C4-2B (cell line): ENCODE measurements around the gene MCMBP.
"Not testable (repeated sequence)": the region's sequence is repeated elsewhere in the genome, so short reads cannot be mapped to it uniquely, and the experiment has no call there.

ENCODE experiments used
- H3K27ac ChIP-seq: fragments of 450-650 bp; 2 replicates; pipeline ENCODE4 v1.5.1; 2017
- CTCF ChIP-seq: fragments of 450-650 bp; conservative IDR thresholded peaks from 2 replicates; pipeline ENCODE4 v1.5.1; 2017; ENCODE audit warnings: mild to moderate bottlenecking
- ZFX ChIP-seq: fragments of 450-650 bp; IDR thresholded peaks from 2 replicates; pipeline ENCODE4 v1.6.1; 2017

Gene MCMBP

DNA sequence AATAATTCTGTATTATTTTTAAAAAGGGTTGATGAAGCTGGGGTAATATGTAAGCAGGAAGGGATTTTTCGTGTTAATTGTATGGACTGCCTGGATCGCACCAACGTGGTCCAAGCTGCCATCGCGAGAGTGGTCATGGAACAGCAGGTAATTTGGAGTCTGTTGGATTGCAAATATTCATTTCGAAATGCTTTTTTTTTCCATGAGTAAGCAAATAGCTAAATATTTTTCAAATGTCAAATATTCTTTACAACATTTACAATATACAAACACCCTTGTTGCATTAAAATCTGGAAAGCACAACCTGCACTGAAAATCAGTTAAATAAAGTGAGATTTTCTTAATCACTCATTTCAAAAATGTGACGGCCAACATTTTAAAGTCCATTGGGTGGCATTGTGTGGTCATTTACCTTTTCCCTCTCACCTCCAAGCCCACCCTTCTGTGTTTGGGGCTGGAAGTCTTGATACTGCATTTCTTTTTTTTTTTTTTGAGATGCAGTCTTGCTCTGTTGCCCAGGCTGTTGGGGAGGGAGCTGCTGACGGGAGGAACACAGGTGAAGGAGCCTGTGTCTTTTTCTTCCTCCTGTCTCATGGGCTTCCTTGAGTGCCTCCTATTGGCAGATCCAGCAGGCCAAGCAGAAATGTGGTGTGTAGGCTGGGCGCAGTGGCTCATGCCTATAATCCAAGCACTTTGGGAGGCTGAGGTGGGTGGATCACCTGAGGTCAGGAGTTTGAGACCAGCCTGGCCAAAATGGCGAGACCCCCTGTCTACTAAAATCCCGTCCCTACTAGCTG, 66.1 kb downstream of the MCMBP start:
- H3K27ac ChIP-seq, result no peak overlapping the region
- TF ChIP-seq ZFX, result no peak
- TF ChIP-seq CTCF, result no peak

DNA sequence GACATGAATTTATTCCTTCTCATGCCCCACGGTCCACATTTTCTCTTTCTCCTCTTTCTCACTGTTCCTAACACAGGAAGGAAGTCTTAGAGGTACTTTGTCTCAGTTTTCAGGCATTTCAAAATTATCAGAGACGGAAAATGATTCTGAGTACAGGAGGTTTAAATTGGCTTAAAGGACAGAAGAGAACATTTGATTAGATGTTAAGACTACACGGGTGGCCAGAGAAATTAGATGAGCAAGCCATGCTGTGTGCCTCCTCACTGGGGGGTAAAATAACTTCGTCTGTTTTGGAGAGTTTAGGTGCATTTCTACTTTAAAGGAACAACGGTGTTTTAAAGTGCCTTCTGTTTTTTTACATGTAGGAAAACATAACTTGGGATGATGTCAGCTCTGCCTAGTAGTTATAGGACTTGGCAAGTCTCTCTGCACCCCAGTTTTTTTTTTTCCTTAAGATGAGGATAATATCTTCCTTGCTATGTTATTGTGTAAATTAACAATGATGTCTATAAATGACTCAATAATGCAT, 66.9 kb downstream of the MCMBP start:
- no peak overlapping the region for H3K27ac ChIP-seq
- TF ChIP-seq CTCF (no peak), ZFX (no peak)

DNA sequence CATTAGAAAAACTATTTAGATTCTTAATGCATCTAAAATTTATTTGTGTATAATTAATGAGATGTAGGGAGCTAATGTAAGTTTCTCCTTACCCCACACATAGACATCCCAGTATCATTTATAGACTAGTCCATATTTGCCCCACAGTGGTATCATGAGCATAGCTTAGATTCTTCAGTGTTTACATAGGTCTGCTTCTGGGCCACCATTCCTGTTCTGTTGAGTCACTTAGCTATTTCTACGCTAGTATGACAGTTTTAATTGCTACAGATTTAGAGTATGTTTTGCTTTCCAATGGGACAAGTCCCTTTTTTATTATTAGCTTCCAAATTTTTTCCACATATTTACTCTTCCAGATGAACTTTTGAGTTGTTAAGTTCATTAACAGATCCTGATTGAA, 69.4 kb downstream of the MCMBP start:
- H3K27ac ChIP-seq, result no peak overlapping the region
- TF ChIP-seq CTCF (no peak), ZFX (no peak)

GRCh38 chr10:119801998-119802538, 70.6 kb downstream of the MCMBP start:
- TF ChIP-seq ZFX (no peak), CTCF (no peak)
- no peak overlapping the region for H3K27ac ChIP-seq

- H3K27ac ChIP-seq, result no peak overlapping the region
- TF ChIP-seq CTCF (no peak), ZFX (no peak)
Measured at GRCh38 chr10:119801176-119801575, 71.5 kb downstream of the MCMBP start.

GRCh38 chr10:119796039-119796438, 76.6 kb downstream of the MCMBP start:
- no peak for TF ChIP-seq ZFX
- no peak for TF ChIP-seq CTCF

GRCh38 chr10:119795101-119795500, 77.5 kb downstream of the MCMBP start:
- H3K27ac ChIP-seq, result not testable (repeated sequence)

More at GRCh38 chr10:119796039-119796438, 76.6 kb downstream of the MCMBP start:
- no peak overlapping the region for H3K27ac ChIP-seq
